H1 (cell line): Measurements from ENCODE around the gene ADCY5. TPM values are rescaled to one million over a fixed set of nuclear protein-coding genes. Genes with fewer than 3 reads are reported as not detected.

ENCODE experiments used
- CTCF ChIA-PET: fragments of 300-600 bp; sonication (Branson Sonifier 250); formaldehyde crosslinking; loops from one replicate; lab custom pipeline; 2021; ENCODE audit not compliant: partially characterized antibody; lab: Charles Lee
- POLR2A ChIA-PET: fragments of 300-600 bp; sonication (Branson Sonifier 250); formaldehyde crosslinking; loops from one replicate; lab custom pipeline; 2021; ENCODE audit warnings: inconsistent platforms; ENCODE audit not compliant: partially characterized antibody; lab: Charles Lee
- DNase-seq, 2 experiments: peaks; one replicate each; pipeline versions ENCODE4 v3.0.0 to v3.0.0-alpha.2; 2010 to 2022; ENCODE audit warnings: low spot score in 2 of 2, low read depth in 1 of 2, mixed read lengths in 1 of 2
- FAIRE-seq: peaks from 2 replicates; lab custom pipeline; 2011; peaks lifted over from hg19 to GRCh38; lab: Jason Lieb, UNC
- H2AFZ ChIP-seq: 2 replicates; pipeline ENCODE4 v1.8.1; 2012; ENCODE audit warnings: low read length, inconsistent platforms
- H2AK5ac ChIP-seq: 2 replicates; pipeline ENCODE4 v1.6.1; 2013; ENCODE audit warnings: low read depth, low read length
- H2BK120ac ChIP-seq: replicated peaks from 2 replicates; pipeline ENCODE3; 2013; ENCODE audit warnings: low read depth, low read length, inconsistent platforms
- H2BK12ac ChIP-seq: 2 replicates; pipeline ENCODE4 v1.6.1; 2013; ENCODE audit warnings: low read depth, low read length
- H2BK15ac ChIP-seq: 2 replicates; pipeline ENCODE4 v1.6.1; 2013; ENCODE audit warnings: low read length
- H2BK20ac ChIP-seq: 2 replicates; pipeline ENCODE4 v1.6.1; 2013; ENCODE audit warnings: low read length
- H2BK5ac ChIP-seq: 2 replicates; pipeline ENCODE4 v1.6.1; 2013; ENCODE audit warnings: low read depth, low read length
- H3K14ac ChIP-seq: 2 replicates; pipeline ENCODE4 v1.6.1; 2013; ENCODE audit warnings: inconsistent platforms; ENCODE audit not compliant: insufficient read length
- H3K18ac ChIP-seq: 2 replicates; pipeline ENCODE4 v1.6.1; 2013; ENCODE audit warnings: low read length; ENCODE audit errors: extremely low read depth
- H3K23ac ChIP-seq: 2 replicates; pipeline ENCODE4 v1.6.1; 2013; ENCODE audit warnings: inconsistent platforms; ENCODE audit not compliant: insufficient read length
- H3K23me2 ChIP-seq: 2 replicates; pipeline ENCODE4 v1.6.1; 2013; ENCODE audit warnings: low read depth, low read length
- H3K27ac ChIP-seq: 2 replicates; pipeline ENCODE4 v1.6.1; 2011; ENCODE audit warnings: low read depth, low read length, inconsistent platforms
- H3K27me3 ChIP-seq, 4 experiments: replicated peaks in 1 of 4; 1 replicate in 1 of 4; 2 replicates in 3 of 4; pipeline versions ENCODE4 v1.6.1 to v1.8.1; 2011 to 2013; ENCODE audit warnings: low read length in 3 of 4, mild to moderate bottlenecking in 3 of 4, inconsistent platforms in 2 of 4, mixed read lengths in 2 of 4, moderate library complexity in 1 of 4; ENCODE audit not compliant: control insufficient read depth in 3 of 4, insufficient read depth in 3 of 4; ENCODE audit errors: extremely low read depth in 1 of 4
- H3K36me3 ChIP-seq, 4 experiments: 2 replicates each; pipeline versions ENCODE4 v1.6.1 to v1.8.1; 2011 to 2013; ENCODE audit warnings: mild to moderate bottlenecking in 4 of 4, low read length in 3 of 4, moderate library complexity in 2 of 4, control low read depth in 1 of 4, inconsistent platforms in 1 of 4; ENCODE audit not compliant: insufficient read depth in 4 of 4, control insufficient read depth in 2 of 4
- H3K4ac ChIP-seq: replicated peaks from 2 replicates; pipeline ENCODE3; 2013; ENCODE audit warnings: low read length, low read depth, mixed read lengths, inconsistent platforms; ENCODE audit not compliant: insufficient read length
- H3K4me1 ChIP-seq, 4 experiments: replicated peaks in 1 of 4; 1 replicate in 1 of 4; 2 replicates in 3 of 4; pipeline versions ENCODE4 v1.6.1 to v1.8.1; 2011 to 2013; ENCODE audit warnings: low read length in 3 of 4, inconsistent platforms in 2 of 4, mixed read lengths in 1 of 4; ENCODE audit not compliant: insufficient read depth in 4 of 4, control insufficient read depth in 3 of 4
- H3K4me2 ChIP-seq, 2 experiments: 2 replicates each; pipeline versions ENCODE4 v1.6.1 to v1.8.1; 2011 to 2013; ENCODE audit warnings: low read depth in 2 of 2, low read length in 2 of 2, control low read depth in 1 of 2, inconsistent platforms in 1 of 2, mild to moderate bottlenecking in 1 of 2; ENCODE audit not compliant: insufficient read depth in 1 of 2
- H3K4me3 ChIP-seq, 4 experiments: fragments of 200-600, 300-600 bp in 1 of 4; sonication (generic), shearing (Covaris generic), sonication (Bioruptor Twin) in 1 of 4; 2 replicates each; pipeline versions ENCODE4 v1.5.1 to v1.8.1; 2011 to 2016; ENCODE audit warnings: low read length in 4 of 4, low read depth in 3 of 4, control low read depth in 2 of 4, inconsistent platforms in 2 of 4, mild to moderate bottlenecking in 2 of 4, mixed read lengths in 1 of 4, moderate library complexity in 1 of 4; ENCODE audit not compliant: insufficient read depth in 2 of 4; ENCODE audit errors: extremely low read depth in 1 of 4
- H3K56ac ChIP-seq: replicated peaks from 2 replicates; pipeline ENCODE3; 2013; ENCODE audit warnings: low read depth, mild to moderate bottlenecking, mixed read lengths, low read length, inconsistent platforms; ENCODE audit not compliant: insufficient read length
- H3K79me1 ChIP-seq: 2 replicates; pipeline ENCODE4 v1.6.1; 2013; ENCODE audit warnings: low read depth, low read length, control low read depth
- H3K79me2 ChIP-seq, 2 experiments: 2 replicates each; pipeline versions ENCODE4 v1.6.1 to v1.8.1; 2012 to 2013; ENCODE audit warnings: low read length in 2 of 2, mild to moderate bottlenecking in 2 of 2, inconsistent platforms in 1 of 2; ENCODE audit not compliant: insufficient read depth in 2 of 2, control insufficient read depth in 1 of 2
- H3K9ac ChIP-seq, 4 experiments: replicated peaks in 1 of 4; 1 replicate in 1 of 4; 2 replicates in 3 of 4; pipeline versions ENCODE4 v1.6.1 to v1.8.1; 2011 to 2013; ENCODE audit warnings: low read depth in 3 of 4, low read length in 3 of 4, control low read depth in 2 of 4, mild to moderate bottlenecking in 2 of 4, moderate library complexity in 2 of 4, inconsistent platforms in 1 of 4; ENCODE audit errors: extremely low read depth in 1 of 4
- H3K9me3 ChIP-seq, 2 experiments: 2 replicates each; pipeline versions ENCODE4 v1.6.1 to v1.8.1; 2012 to 2013; ENCODE audit warnings: mild to moderate bottlenecking in 2 of 2, moderate library complexity in 2 of 2, control low read depth in 1 of 2, inconsistent platforms in 1 of 2, low read depth in 1 of 2, low read length in 1 of 2, mixed read lengths in 1 of 2; ENCODE audit not compliant: insufficient read depth in 2 of 2
- H4K20me1 ChIP-seq, 2 experiments: replicated peaks in 1 of 2; 2 replicates each; pipeline versions ENCODE3 to v1.8.1; 2011 to 2013; ENCODE audit warnings: inconsistent platforms in 2 of 2, low read length in 2 of 2, mild to moderate bottlenecking in 1 of 2; ENCODE audit not compliant: insufficient read depth in 2 of 2, control insufficient read depth in 1 of 2
- H4K5ac ChIP-seq: 2 replicates; pipeline ENCODE4 v1.6.1; 2013; ENCODE audit warnings: low read length, low read depth, mixed read lengths, inconsistent platforms; ENCODE audit not compliant: insufficient read length
- H4K8ac ChIP-seq: 2 replicates; pipeline ENCODE4 v1.8.0; 2013; ENCODE audit warnings: mild to moderate bottlenecking, moderate library complexity, low read length, inconsistent platforms; ENCODE audit not compliant: insufficient read depth; ENCODE audit errors: extremely low read depth
- H4K91ac ChIP-seq: replicated peaks from 2 replicates; pipeline ENCODE3; 2013; ENCODE audit warnings: low read length, mixed read lengths, inconsistent platforms; ENCODE audit not compliant: insufficient read length
- MAFK ChIP-seq: IDR thresholded peaks from 2 replicates; pipeline ENCODE4 v1.6.1; 2012; ENCODE audit warnings: low read depth, mild to moderate bottlenecking, improper control_type of control experiment, low read length
- RBBP5 ChIP-seq: IDR thresholded peaks from 2 replicates; pipeline ENCODE4 v1.7.1; 2012; ENCODE audit warnings: low read depth, mild to moderate bottlenecking, inconsistent platforms, low read length, moderate library complexity, borderline replicate concordance
- WGBS, 2 experiments: shearing (Covaris generic) in 1 of 2; methylation state at CpG; one replicate each; pipeline versions ENCODE4 v1.1.6 to v1.1.7; 2013 to 2015; ENCODE audit warnings: low lambda C conversion rate in 2 of 2, mixed read lengths in 2 of 2, inconsistent platforms in 1 of 2, low coverage in 1 of 2, missing lambda C conversion rate in 1 of 2; ENCODE audit not compliant: insufficient replicate concordance in 2 of 2, insufficient coverage in 1 of 2, insufficient read length in 1 of 2; ENCODE audit errors: extremely low coverage in 1 of 2, missing lambda C conversion rate in 1 of 2; 5-methylcytosine and 5-hydroxymethylcytosine counted together
- polyA plus RNA-seq, 7 experiments: library from polyadenylated mRNA; depleted of rRNA in 3 of 7; stranded (reverse) in 5 of 7; unstranded in 2 of 7; fragments of >200 nt in 5 of 7; fragments of 200-250 nt in 2 of 7; gene quantifications; 1 replicate in 5 of 7; 2 replicates in 1 of 7; 4 replicates in 1 of 7; pipeline versions ENCODE4 v1.2.1 to v1.2.3, GENCODE V29; 2011 to 2013; ENCODE audit warnings: missing spikeins in 2 of 7, mixed read lengths in 2 of 7
- total RNA-seq: library from RNA; stranded (reverse); fragmentation: NEBNext Ultra II Directional; extraction: Animal tissue kit (Norgen Biotek cat#: 25700); gene quantifications from 2 replicates; pipeline ENCODE4 v1.2.1, GENCODE V29; 2021

ADCY5 gene
- total and polyA plus RNA-seq, 2 of the 8 experiments (the other 6 are each of a cell fraction or from before 2014, with no cell fraction given), result 18.9 to 40.8 TPM

DNA sequence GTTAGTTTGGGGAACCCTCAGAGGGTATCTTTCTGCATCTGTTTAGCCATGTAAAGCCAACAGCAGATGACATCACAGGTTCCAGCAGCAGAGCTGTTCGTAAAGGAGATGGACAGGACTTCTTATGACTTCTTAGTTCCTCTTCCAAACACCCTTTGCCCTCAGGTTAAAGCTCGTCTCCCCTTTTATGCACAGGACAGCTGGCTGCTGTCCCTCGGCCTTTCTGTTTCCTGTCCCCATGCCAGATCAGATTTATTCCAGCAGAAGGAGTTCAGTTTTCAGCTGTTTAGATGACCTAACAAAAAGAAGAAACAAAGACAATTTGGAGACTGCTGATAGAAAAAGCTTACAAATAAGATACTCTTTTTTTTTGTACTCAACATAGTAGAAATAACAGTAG lies 202.0 kb downstream of the ADCY5 start:
- POLR2A ChIA-PET, result interaction anchor here (0.6 kb wide), 1 partner anchor 10 kb away, joined by 3 read pairs; no protein-coding TSS in a partner anchor

More for the DNA sequence above, 202.0 kb downstream of the ADCY5 start:
- H3K56ac ChIP-seq, result no peak overlapping the region
- 88% methylated on average over 3 of the region's 3 CpGs; no CpG with 5 or more reads in 1 of the 2 experiments for WGBS, 2 experiments
- H3K79me1 ChIP-seq, result no peaks in the 10 kb centered on the region
- FAIRE-seq, result no peak
- H2BK120ac ChIP-seq, result no peak overlapping the region
- no peak for DNase-seq
- no peaks in the 10 kb centered on the region; a peak in 1 of 8 replicates for H3K36me3 ChIP-seq
- H3K4me1 ChIP-seq, result no peaks in the 10 kb centered on the region
- H3K27ac ChIP-seq, result no peak overlapping the region
- no peak for TF ChIP-seq RBBP5
- TF ChIP-seq MAFK, result no peak
- CTCF ChIA-PET, result interaction anchor here (1.1 to 2.1 kb wide), 4 partner anchors 15 to 305 kb away, joined by 3 to 9 read pairs (median 4); no protein-coding TSS in a partner anchor
- H3K4me2 ChIP-seq, result no peak overlapping the region
- H3K23ac ChIP-seq, result no peak overlapping the region
- no peak overlapping the region for H2AK5ac ChIP-seq
- H4K20me1 ChIP-seq, result no peaks in the 10 kb centered on the region
- H2BK12ac ChIP-seq, result no peak overlapping the region
- no peak overlapping the region for H2BK5ac ChIP-seq
- no peak overlapping the region for H2AFZ ChIP-seq
- no peak overlapping the region for H2BK15ac ChIP-seq
- H3K14ac ChIP-seq, result no peak overlapping the region
- H3K9me3 ChIP-seq, result no peaks in the 10 kb centered on the region
- H3K4me3 ChIP-seq, result no peak overlapping the region
- H3K27me3 ChIP-seq, result no peaks in the 10 kb centered on the region
- no peak overlapping the region for H3K4ac ChIP-seq
- H4K5ac ChIP-seq, result no peak overlapping the region
- no peak overlapping the region for H3K9ac ChIP-seq
- no peak overlapping the region for H4K91ac ChIP-seq
- no peaks in the 10 kb centered on the region for H3K79me2 ChIP-seq
- no peak overlapping the region for H2BK20ac ChIP-seq
- no peaks in the 10 kb centered on the region for H3K23me2 ChIP-seq
- no peak overlapping the region for H4K8ac ChIP-seq
- no peak overlapping the region for H3K18ac ChIP-seq
